ENCODE measurements around the gene CPE.

- no peak for TF ChIP-seq CTCF (conservative IDR thresholded peaks at IDR 0.05 in 1 of 2, IDR thresholded peaks at IDR 0.05 in 1 of 2; ENCODE audit: extremely low read depth in 1 of 2, insufficient read depth in 1 of 2, low read depth in 1 of 2, low read length in 2 of 2)
- TF ChIP-seq EZH2 (IDR thresholded peaks at IDR 0.05; ENCODE audit: borderline replicate concordance, low read length), result no peak
Measured at GRCh38 chr4:165504184-165504583, 125.4 kb downstream of the CPE start.
